ENCODE measurements around the gene TINCR. TPM values are rescaled to one million over a fixed set of nuclear protein-coding genes. Genes with fewer than 3 reads are reported as not detected.

Gene TINCR
- total RNA-seq, 1 donor from 2014 or later = 3.9 TPM

- intact Hi-C loops (cut with DNase I) = no loop called here
Measured at GRCh38 chr19:5522106-5522505, 45.6 kb downstream of the TINCR start.

GRCh38 chr19:5520501-5520900 lies 47.3 kb downstream of the TINCR start:
- Histone ChIP-seq H3K9me3 (peaks cover 10% of the 10 kb centered on the region), H3K36me3 (no peaks in the 10 kb centered on the region), H3K4me3 (no peak overlapping the region), H3K27me3 (ENCODE audit: low read depth) (peaks cover 8% of the 10 kb centered on the region), H3K27ac (no peak overlapping the region), H3K4me1 (no peaks in the 10 kb centered on the region)
- intact Hi-C loops (cut with DNase I) = no loop called here
- no peak for TF ChIP-seq CTCF (IDR thresholded peaks at IDR 0.05)
- DNase-seq (no peak), ATAC-seq (no peak)

More at GRCh38 chr19:5522106-5522505, 45.6 kb downstream of the TINCR start:
- no peak overlapping the region for H3K27ac ChIP-seq
- H3K9me3 ChIP-seq = no peaks in the 10 kb centered on the region
- no peak for DNase-seq
- TF ChIP-seq CTCF (IDR thresholded peaks at IDR 0.05) = no peak
- no peaks in the 10 kb centered on the region for H3K36me3 ChIP-seq
- H3K27me3 ChIP-seq (ENCODE audit: low read depth) = peaks cover 8% of the 10 kb centered on the region
- ATAC-seq = no peak
- H3K4me3 ChIP-seq = no peak overlapping the region
- no peaks in the 10 kb centered on the region for H3K4me1 ChIP-seq

GRCh38 chr19:5519076-5519475 lies 48.7 kb downstream of the TINCR start:
- H3K36me3 ChIP-seq = no peaks in the 10 kb centered on the region
- intact Hi-C loops (cut with DNase I) = no loop called here

GRCh38 chr19:5515737-5516136 lies 52.0 kb downstream of the TINCR start:
- intact Hi-C loops (cut with DNase I) = no loop called here
- no peak overlapping the region for H3K27ac ChIP-seq
- H3K4me1 ChIP-seq = no peaks in the 10 kb centered on the region
- no peak for TF ChIP-seq CTCF (IDR thresholded peaks at IDR 0.05)
- DNase-seq (no peak), ATAC-seq (no peak)
- peaks cover 11% of the 10 kb centered on the region for H3K9me3 ChIP-seq
- no peak overlapping the region for H3K4me3 ChIP-seq
- no peaks in the 10 kb centered on the region for H3K36me3 ChIP-seq
- H3K27me3 ChIP-seq (ENCODE audit: low read depth) = peaks cover 7% of the 10 kb centered on the region

More at GRCh38 chr19:5519076-5519475, 48.7 kb downstream of the TINCR start:
- Histone ChIP-seq H3K9me3 (peaks cover 11% of the 10 kb centered on the region), H3K4me3 (no peak overlapping the region), H3K27me3 (ENCODE audit: low read depth) (peaks cover 8% of the 10 kb centered on the region), H3K4me1 (no peaks in the 10 kb centered on the region), H3K27ac (no peak overlapping the region)
- no peak for DNase-seq
- no peak for TF ChIP-seq CTCF (IDR thresholded peaks at IDR 0.05)
- no peak for ATAC-seq

- peaks cover 11% of the 10 kb centered on the region for H3K9me3 ChIP-seq
- no peak for TF ChIP-seq CTCF (IDR thresholded peaks at IDR 0.05)
- no peaks in the 10 kb centered on the region for H3K4me1 ChIP-seq
- H3K36me3 ChIP-seq = no peaks in the 10 kb centered on the region
- intact Hi-C loops (cut with DNase I) = no loop called here
- H3K27ac ChIP-seq = no peak overlapping the region
- no peak overlapping the region for H3K4me3 ChIP-seq
- no peak for DNase-seq
- H3K27me3 ChIP-seq (ENCODE audit: low read depth) = peaks cover 5% of the 10 kb centered on the region
- ATAC-seq = no peak
Measured at GRCh38 chr19:5514001-5514400, 53.8 kb downstream of the TINCR start.

GRCh38 chr19:5512715-5513114 lies 55.0 kb downstream of the TINCR start:
- H3K27ac ChIP-seq = no peak overlapping the region
- TF ChIP-seq CTCF (IDR thresholded peaks at IDR 0.05) = no peak
- ATAC-seq (no peak), DNase-seq (no peak)
- H3K36me3 ChIP-seq = no peaks in the 10 kb centered on the region
- no peak overlapping the region for H3K4me3 ChIP-seq
- H3K9me3 ChIP-seq = peaks cover 11% of the 10 kb centered on the region
- no peaks in the 10 kb centered on the region for H3K4me1 ChIP-seq
- intact Hi-C loops (cut with DNase I) = no loop called here
- H3K27me3 ChIP-seq (ENCODE audit: low read depth) = peaks cover 5% of the 10 kb centered on the region
